Erythroblast (primary cell): ENCODE data around the gene DCUN1D3.

Experiments used
- GATA1 ChIP-seq: IDR thresholded peaks from 2 replicates; pipeline ENCODE4 v1.6.1; 2011; ENCODE audit warnings: low read depth, mild to moderate bottlenecking, control low read depth, low read length, moderate library complexity
- POLR2A ChIP-seq: IDR thresholded peaks from 2 replicates; pipeline ENCODE4 v1.6.1; 2011; ENCODE audit warnings: mild to moderate bottlenecking, low read length

DNA sequence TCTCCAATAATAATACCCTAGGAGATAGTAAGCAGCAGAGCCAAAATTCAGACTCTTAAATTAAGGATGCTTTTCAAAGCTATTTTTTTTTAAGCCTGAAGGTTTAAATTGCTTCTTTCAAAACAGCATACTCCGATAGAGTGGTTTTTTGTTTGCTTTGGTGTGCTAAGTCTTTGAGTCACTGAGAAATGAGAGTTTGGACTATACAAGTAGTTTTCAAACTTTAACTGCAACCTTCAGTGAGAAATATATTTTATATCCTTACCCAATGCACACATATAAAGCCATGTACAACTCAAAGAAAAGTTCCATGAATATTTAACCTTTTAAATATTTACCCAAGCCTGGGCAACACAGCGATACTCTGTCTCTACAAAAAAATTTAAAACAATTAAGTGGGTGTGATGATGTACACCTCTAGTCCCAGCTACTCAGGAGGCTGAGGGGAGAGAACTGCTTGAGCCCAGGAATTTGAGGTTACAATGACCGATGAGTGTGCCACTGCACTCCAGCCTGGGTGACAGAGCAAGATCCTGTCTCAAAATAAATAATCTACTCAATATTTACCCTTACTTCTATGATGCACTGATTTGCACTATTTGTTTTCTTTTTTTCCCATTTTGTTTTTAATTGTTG lies 19.2 kb downstream of the DCUN1D3 start:
- no peak for TF ChIP-seq POLR2A
- no peak for TF ChIP-seq GATA1
